ENCODE measurements around the gene ADAMTS7. TPM values are rescaled to one million over a fixed set of nuclear protein-coding genes. Genes with fewer than 3 reads are reported as not detected.
"Not testable (repeated sequence)": the region's sequence is repeated elsewhere in the genome, so short reads cannot be mapped to it uniquely, and the experiment has no call there.

The ADAMTS7 gene
- total RNA-seq, 5 donors from 2014 or later (not counting 1 experiment from before 2014, with no cell fraction given), result 0.79 to 2.3 (median 1.0) TPM; not detected in 2

GRCh38 chr15:78768531-78769408 is 42.5 kb downstream of the ADAMTS7 start:
- WGBS (ENCODE audit: insufficient coverage), result 89% methylated on average over 14 of the region's 18 CpGs
- no peak overlapping the region for H3K27ac Mint-ChIP-seq

GRCh38 chr15:78768096-78768495 is 43.2 kb downstream of the ADAMTS7 start:
- POLR2A ChIA-PET, result no interaction called here
- H3K27ac Mint-ChIP-seq, result no peak overlapping the region

More at GRCh38 chr15:78768531-78769408, 42.5 kb downstream of the ADAMTS7 start:
- DNase-seq, result no peak
- H3K4me1 ChIP-seq (ENCODE audit: control insufficient read depth in 1 of 2, extremely low read depth in 1 of 2, insufficient read depth in 2 of 2, low read length in 2 of 2), result no peaks in the 10 kb centered on the region
- peaks cover 0 to 4% of the 10 kb centered on the region in 2 experiments for H3K27me3 ChIP-seq (replicated peaks in 1 of 2; ENCODE audit: control insufficient read depth in 2 of 2, extremely low read depth in 1 of 2, insufficient read depth in 2 of 2, low read length in 1 of 2)
- ATAC-seq (replicated peaks in 1 of 4), result no peak
- H3K4me3 ChIP-seq (ENCODE audit: control insufficient read depth in 1 of 2, extremely low read depth in 1 of 2, low read length in 1 of 2), result no peak overlapping the region
- no peak overlapping the region for H3K27ac ChIP-seq (ENCODE audit: low read length)
- no peaks in the 10 kb centered on the region for H3K9me3 ChIP-seq
- no peaks in the 10 kb centered on the region for H3K36me3 ChIP-seq (ENCODE audit: control insufficient read depth in 2 of 2, extremely low read depth in 1 of 2, insufficient read depth in 1 of 2, low read length in 1 of 2)
- H3K27me3 Mint-ChIP-seq, result no peaks in the 10 kb centered on the region
- H3K9me3 Mint-ChIP-seq, result no peaks in the 10 kb centered on the region
- H3K36me3 Mint-ChIP-seq, result no peaks in the 10 kb centered on the region
- no peak overlapping the region for H3K4me3 Mint-ChIP-seq
- ChIA-PET POLR2A (no interaction called here), CTCF (interaction anchor here in 1 of 2 donors (0.5 kb wide), 1 partner anchor 322 kb away, joined by 9 read pairs; no protein-coding TSS in a partner anchor)
- peaks cover 0 to 2% (median 0%) of the 10 kb centered on the region in 3 donors for H3K4me1 Mint-ChIP-seq

GRCh38 chr15:78767331-78767951 is 43.8 kb downstream of the ADAMTS7 start:
- Histone ChIP-seq H3K27me3 (replicated peaks in 1 of 2; ENCODE audit: control insufficient read depth in 2 of 2, extremely low read depth in 1 of 2, insufficient read depth in 2 of 2, low read length in 1 of 2) (peaks cover 0 to 4% of the 10 kb centered on the region in 2 experiments), H3K27ac (ENCODE audit: low read length) (no peak overlapping the region), H3K4me1 (ENCODE audit: control insufficient read depth in 1 of 2, extremely low read depth in 1 of 2, insufficient read depth in 2 of 2, low read length in 2 of 2) (peaks cover 0 to 3% of the 10 kb centered on the region in 2 experiments), H3K4me3 (ENCODE audit: control insufficient read depth in 1 of 2, extremely low read depth in 1 of 2, low read length in 1 of 2) (no peak overlapping the region), H3K36me3 (ENCODE audit: control insufficient read depth in 2 of 2, extremely low read depth in 1 of 2, insufficient read depth in 1 of 2, low read length in 1 of 2) (no peaks in the 10 kb centered on the region), H3K9me3 (no peaks in the 10 kb centered on the region)
- no peak for DNase-seq
- POLR2A ChIA-PET, result no interaction called here
- WGBS (ENCODE audit: insufficient coverage), result 92% methylated on average over 11 of the region's 16 CpGs
- Mint-ChIP-seq H3K36me3 (no peaks in the 10 kb centered on the region), H3K4me1 (peaks cover 3 to 5% (median 5%) of the 10 kb centered on the region in 3 donors), H3K4me3 (no peak overlapping the region), H3K27ac (no peak overlapping the region), H3K27me3 (no peaks in the 10 kb centered on the region), H3K9me3 (no peaks in the 10 kb centered on the region)
- ATAC-seq (replicated peaks in 1 of 4), result no peak
- CTCF ChIA-PET, result no interaction called here

More at GRCh38 chr15:78768096-78768495, 43.2 kb downstream of the ADAMTS7 start:
- Mint-ChIP-seq H3K4me3 (no peak overlapping the region), H3K27me3 (no peaks in the 10 kb centered on the region), H3K36me3 (no peaks in the 10 kb centered on the region), H3K9me3 (no peaks in the 10 kb centered on the region), H3K4me1 (peaks cover 3 to 5% (median 4%) of the 10 kb centered on the region in 3 donors)
- Histone ChIP-seq H3K36me3 (ENCODE audit: control insufficient read depth in 2 of 2, extremely low read depth in 1 of 2, insufficient read depth in 1 of 2, low read length in 1 of 2) (no peaks in the 10 kb centered on the region), H3K4me3 (ENCODE audit: control insufficient read depth in 1 of 2, extremely low read depth in 1 of 2, low read length in 1 of 2) (no peak overlapping the region), H3K27ac (ENCODE audit: low read length) (no peak overlapping the region), H3K27me3 (replicated peaks in 1 of 2; ENCODE audit: control insufficient read depth in 2 of 2, extremely low read depth in 1 of 2, insufficient read depth in 2 of 2, low read length in 1 of 2) (peaks cover 0 to 4% of the 10 kb centered on the region in 2 experiments), H3K9me3 (no peaks in the 10 kb centered on the region), H3K4me1 (ENCODE audit: control insufficient read depth in 1 of 2, extremely low read depth in 1 of 2, insufficient read depth in 2 of 2, low read length in 2 of 2) (no peaks in the 10 kb centered on the region)
- no peak for ATAC-seq (replicated peaks in 1 of 4)
- no peak for DNase-seq
- CTCF ChIA-PET, result no interaction called here
- 80% methylated on average over 1 of the region's 13 CpGs for WGBS (ENCODE audit: insufficient coverage)

- H3K9me3 ChIP-seq; CTCF ChIA-PET; POLR2A ChIA-PET; H3K27ac ChIP-seq (ENCODE audit: low read length); DNase-seq; H3K4me3 Mint-ChIP-seq; H3K36me3 ChIP-seq (ENCODE audit: control insufficient read depth in 2 of 2, extremely low read depth in 1 of 2, insufficient read depth in 1 of 2, low read length in 1 of 2); H3K9me3 Mint-ChIP-seq; H3K27me3 ChIP-seq (replicated peaks in 1 of 2; ENCODE audit: control insufficient read depth in 2 of 2, extremely low read depth in 1 of 2, insufficient read depth in 2 of 2, low read length in 1 of 2); H3K4me3 ChIP-seq (ENCODE audit: control insufficient read depth in 1 of 2, extremely low read depth in 1 of 2, low read length in 1 of 2); H3K27me3 Mint-ChIP-seq; H3K27ac Mint-ChIP-seq; ATAC-seq (replicated peaks in 1 of 4); H3K36me3 Mint-ChIP-seq: not testable (repeated sequence)
- peaks cover 5 to 11% of the 10 kb centered on the region in 2 experiments for H3K4me1 ChIP-seq (ENCODE audit: control insufficient read depth in 1 of 2, extremely low read depth in 1 of 2, insufficient read depth in 2 of 2, low read length in 2 of 2)
- peaks cover 10 to 11% (median 11%) of the 10 kb centered on the region in 3 donors for H3K4me1 Mint-ChIP-seq
- WGBS (ENCODE audit: insufficient coverage), result 95% methylated on average over 7 of the region's 21 CpGs
Measured at GRCh38 chr15:78766641-78767071, 44.6 kb downstream of the ADAMTS7 start.

- no peaks in the 10 kb centered on the region for H3K27me3 Mint-ChIP-seq
- ChIA-PET POLR2A (no interaction called here), CTCF (interaction anchor here in 1 of 2 donors (0.6 kb wide), 1 partner anchor 976 kb away, joined by 4 read pairs; no protein-coding TSS in a partner anchor)
- no peak for DNase-seq
- H3K9me3 Mint-ChIP-seq, result no peaks in the 10 kb centered on the region
- ATAC-seq (replicated peaks in 1 of 4), result no peak
- Histone ChIP-seq H3K4me3 (ENCODE audit: control insufficient read depth in 1 of 2, extremely low read depth in 1 of 2, low read length in 1 of 2) (no peak overlapping the region), H3K9me3 (no peaks in the 10 kb centered on the region), H3K4me1 (ENCODE audit: control insufficient read depth in 1 of 2, extremely low read depth in 1 of 2, insufficient read depth in 2 of 2, low read length in 2 of 2) (peaks cover 10 to 17% of the 10 kb centered on the region in 2 experiments), H3K27me3 (replicated peaks in 1 of 2; ENCODE audit: control insufficient read depth in 2 of 2, extremely low read depth in 1 of 2, insufficient read depth in 2 of 2, low read length in 1 of 2) (peaks cover 0 to 4% of the 10 kb centered on the region in 2 experiments), H3K27ac (ENCODE audit: low read length) (no peak overlapping the region), H3K36me3 (ENCODE audit: control insufficient read depth in 2 of 2, extremely low read depth in 1 of 2, insufficient read depth in 1 of 2, low read length in 1 of 2) (no peaks in the 10 kb centered on the region)
- H3K27ac Mint-ChIP-seq, result no peak overlapping the region
- WGBS (ENCODE audit: insufficient coverage), result 95% methylated on average over 6 of the region's 6 CpGs
- H3K4me3 Mint-ChIP-seq, result no peak overlapping the region
- peaks cover 16 to 18% (median 17%) of the 10 kb centered on the region in 3 donors for H3K4me1 Mint-ChIP-seq
- H3K36me3 Mint-ChIP-seq, result no peaks in the 10 kb centered on the region
Measured at GRCh38 chr15:78766041-78766440, 45.2 kb downstream of the ADAMTS7 start.

- H3K9me3 ChIP-seq; H3K36me3 Mint-ChIP-seq; POLR2A ChIA-PET; H3K4me3 Mint-ChIP-seq; H3K4me3 ChIP-seq (ENCODE audit: control insufficient read depth in 1 of 2, extremely low read depth in 1 of 2, low read length in 1 of 2); DNase-seq; H3K27me3 Mint-ChIP-seq; H3K27me3 ChIP-seq (replicated peaks in 1 of 2; ENCODE audit: control insufficient read depth in 2 of 2, extremely low read depth in 1 of 2, insufficient read depth in 2 of 2, low read length in 1 of 2); CTCF ChIA-PET; H3K27ac ChIP-seq (ENCODE audit: low read length); H3K27ac Mint-ChIP-seq; H3K36me3 ChIP-seq (ENCODE audit: control insufficient read depth in 2 of 2, extremely low read depth in 1 of 2, insufficient read depth in 1 of 2, low read length in 1 of 2); ATAC-seq (replicated peaks in 1 of 4); H3K9me3 Mint-ChIP-seq: not testable (repeated sequence)
- WGBS (ENCODE audit: insufficient coverage), result 87% methylated on average over 9 of the region's 18 CpGs
- H3K4me1 Mint-ChIP-seq, result peaks cover 18 to 24% (median 22%) of the 10 kb centered on the region in 3 donors
- H3K4me1 ChIP-seq (ENCODE audit: control insufficient read depth in 1 of 2, extremely low read depth in 1 of 2, insufficient read depth in 2 of 2, low read length in 2 of 2), result peaks cover 10 to 24% of the 10 kb centered on the region in 2 experiments
Measured at GRCh38 chr15:78765154-78765860, 46.0 kb downstream of the ADAMTS7 start.
